NK-92 (cell line): Measurements from ENCODE around the gene DNAH8.
"Not testable (repeated sequence)": the region's sequence is repeated elsewhere in the genome, so short reads cannot be mapped to it uniquely, and the experiment has no call there.

ENCODE experiments used
- DNase-seq: peaks from one replicate; lab custom pipeline; 2025; ENCODE audit not compliant: unreplicated experiment; lab: John Stamatoyannopoulos, UW

Gene DNAH8

DNA sequence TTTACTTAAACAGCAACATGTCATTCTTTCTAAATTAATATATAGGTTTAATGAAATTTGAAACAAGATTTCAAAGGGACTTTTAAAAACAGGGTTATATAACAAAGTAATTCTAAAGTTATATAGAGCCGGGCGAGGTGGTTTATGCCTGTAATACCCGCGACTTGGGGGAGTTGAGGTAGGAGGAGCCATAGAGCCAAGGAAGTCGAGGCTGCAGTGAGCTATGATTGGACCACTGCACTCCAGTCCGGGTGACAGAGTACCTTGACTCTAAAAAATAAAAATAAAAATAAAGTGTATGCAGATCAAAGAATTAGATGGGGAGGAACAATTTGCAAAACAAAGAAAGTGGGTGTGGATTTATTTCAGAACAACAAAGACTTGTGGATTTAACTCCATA lies 182.4 kb downstream of the DNAH8 start:
- DNase-seq: no peak

DNA sequence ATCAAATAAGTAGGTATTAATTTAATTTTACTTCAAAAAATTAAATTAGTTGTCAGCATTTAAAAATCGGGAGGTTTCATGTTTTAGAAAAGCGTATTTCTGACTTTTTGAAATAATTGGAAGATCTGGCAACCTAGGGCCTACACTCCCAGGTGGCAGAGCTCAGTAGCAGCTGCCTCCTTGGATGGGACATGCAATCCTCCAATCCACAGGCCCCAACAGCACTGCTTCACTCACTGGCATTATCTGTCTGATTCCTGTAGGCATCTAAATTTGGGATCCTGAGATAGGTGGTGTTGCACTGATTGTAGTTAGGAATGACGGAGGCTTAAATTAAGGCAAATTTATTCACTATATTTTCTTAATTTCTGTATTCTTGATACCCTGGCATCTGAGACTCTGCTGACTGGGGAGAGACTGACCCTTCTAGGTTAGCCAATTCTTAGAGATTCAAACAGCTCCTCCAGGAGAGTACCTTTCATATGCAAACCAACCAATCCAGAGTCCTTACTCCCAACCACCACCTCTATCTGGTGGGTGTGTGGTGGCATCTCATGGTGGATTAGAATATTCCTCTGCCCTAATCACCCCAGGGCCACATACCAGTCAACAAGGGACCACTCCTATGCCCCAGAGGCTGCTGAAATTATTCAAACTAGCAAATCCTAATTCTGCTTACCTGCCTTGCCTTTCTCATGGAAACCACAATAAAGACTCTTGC lies 186.9 kb downstream of the DNAH8 start:
- no peak for DNase-seq

DNA sequence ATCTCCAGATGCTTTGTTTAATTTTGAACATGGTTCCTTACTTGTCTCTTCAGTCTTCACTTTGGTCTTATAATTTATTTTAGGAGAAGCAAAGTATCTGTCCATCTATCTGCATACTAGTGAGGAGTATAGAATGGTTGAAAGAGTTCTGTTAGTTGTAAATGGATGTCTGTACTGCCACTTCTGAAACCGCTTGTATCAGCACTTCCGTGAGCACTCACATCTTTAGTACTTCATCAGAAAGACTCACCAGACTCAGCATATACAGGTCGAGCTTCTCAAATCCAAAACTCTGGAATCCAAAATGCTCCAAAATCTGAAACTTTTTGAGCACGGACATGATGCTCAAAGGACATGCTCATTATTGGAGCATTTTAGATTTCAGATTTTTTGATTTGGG lies 191.5 kb downstream of the DNAH8 start:
- DNase-seq: no peak

DNA sequence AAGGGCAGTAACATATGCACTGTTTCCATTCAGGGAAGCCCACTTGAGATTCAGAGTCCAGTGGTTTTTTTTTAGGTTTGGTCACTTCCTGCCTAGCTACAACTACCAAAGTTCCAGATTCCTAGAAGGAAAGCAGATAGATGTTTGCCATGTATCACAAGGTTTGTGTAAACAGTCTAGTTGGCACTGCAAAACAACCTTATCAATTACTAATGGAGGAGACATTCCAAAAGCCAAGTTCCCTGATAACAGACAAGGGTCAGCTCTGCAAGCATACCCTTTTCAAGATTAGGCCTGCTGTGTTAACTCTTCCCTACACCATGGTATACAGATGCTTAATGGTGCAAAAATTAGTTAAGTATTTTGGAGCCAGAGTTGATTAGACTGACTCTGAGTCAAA lies 192.2 kb downstream of the DNAH8 start:
- no peak for DNase-seq

DNA sequence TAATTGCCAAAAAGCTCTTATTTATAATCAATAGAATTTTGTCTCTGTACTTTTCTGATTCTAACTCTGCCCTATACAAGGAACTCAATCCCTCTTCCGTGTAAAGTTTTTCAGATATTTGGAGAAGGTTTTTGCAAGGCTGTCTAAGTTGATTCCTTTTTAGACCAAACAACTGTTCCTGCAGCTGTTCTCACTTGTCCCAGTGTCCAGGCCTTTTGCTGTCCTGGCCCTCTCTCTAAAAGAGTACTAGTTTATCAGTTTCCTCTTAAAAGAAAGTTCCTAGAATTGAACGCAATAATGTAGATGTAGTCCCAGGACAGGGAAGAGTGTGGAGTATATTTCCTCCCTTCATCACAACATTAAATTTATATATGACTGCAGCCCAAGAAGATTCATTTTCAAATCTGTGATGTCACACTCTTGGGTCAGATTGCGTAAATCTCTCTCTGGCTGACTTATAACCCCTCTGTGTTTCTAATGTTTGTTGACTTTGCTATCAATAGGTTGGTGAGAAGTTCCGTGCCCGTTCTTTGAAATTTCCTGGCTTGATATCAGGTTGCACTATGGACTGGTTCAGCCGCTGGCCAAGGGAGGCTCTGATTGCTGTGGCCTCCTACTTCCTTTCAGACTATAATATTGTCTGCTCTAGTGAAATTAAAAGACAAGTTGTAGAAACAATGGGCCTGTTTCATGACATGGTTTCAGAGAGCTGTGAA lies 194.1 kb downstream of the DNAH8 start:
- no peak for DNase-seq

DNA sequence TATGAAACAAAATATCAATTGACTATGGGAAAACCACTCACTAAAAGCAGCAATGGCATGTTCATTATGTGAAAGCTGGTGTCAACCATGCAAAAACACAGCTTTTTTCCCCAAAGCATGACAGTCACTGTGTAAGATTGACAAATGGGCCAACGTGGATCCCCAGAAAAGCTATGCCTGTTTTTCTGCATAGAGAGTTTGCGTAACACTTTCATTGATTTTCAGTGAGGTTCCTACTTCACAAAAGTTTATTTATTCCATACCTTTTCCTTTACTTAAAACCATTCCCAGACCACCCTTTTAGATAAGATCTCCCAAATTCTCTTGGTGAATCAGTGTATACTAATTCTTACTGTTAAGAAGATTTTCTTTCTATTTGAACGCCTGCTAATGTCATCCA lies 195.1 kb downstream of the DNAH8 start:
- DNase-seq: no peak

DNA sequence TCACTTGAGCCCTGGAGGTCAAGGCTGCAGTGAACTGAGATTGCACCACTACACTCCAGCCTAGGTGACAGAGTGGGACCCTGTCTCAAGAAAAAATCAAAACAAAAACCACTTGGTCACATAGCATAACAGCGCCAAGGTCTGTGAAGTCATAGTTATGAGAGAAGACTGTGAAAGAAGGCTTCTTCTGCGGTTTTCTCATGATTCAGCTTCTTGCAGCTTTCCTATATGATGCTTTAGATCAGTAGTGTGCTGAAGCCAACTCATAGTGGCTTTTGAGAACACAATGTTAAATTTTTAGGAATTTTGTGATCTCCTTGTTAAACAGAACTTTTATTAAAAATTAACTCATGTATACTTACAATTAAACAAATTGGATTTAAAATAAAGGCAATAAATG lies 197.3 kb downstream of the DNAH8 start:
- no peak for DNase-seq

DNA sequence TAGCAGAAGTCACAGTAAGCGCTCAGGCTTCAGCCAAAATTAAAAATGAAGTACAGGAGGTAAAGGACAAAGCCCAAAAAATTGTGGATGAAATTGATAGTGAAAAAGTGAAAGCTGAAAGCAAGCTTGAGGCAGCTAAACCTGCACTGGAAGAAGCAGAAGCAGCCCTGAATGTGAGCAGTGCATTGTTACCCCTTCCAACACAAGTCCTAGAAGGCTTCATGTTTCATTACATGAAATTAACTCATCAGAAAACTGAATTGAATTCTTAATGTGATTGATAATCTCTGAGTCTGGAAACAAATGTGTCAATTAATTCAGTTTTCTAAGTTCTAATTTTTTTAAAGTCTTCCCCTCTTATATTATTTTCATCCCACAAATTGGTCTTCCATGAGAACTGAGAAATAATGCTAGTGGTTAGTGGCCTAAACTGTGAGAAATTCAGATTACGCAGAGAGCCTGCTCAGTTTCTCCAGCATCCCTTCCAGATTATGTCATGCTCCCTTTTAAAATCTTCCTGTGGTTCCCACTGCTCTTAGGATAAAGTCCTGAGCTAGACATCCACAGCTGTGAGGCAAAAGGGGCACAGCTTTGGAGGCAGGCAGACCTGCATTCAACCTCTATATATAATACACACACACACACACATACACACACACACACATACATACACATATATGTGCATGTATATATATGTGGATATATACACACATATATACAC lies 200.3 kb downstream of the DNAH8 start:
- no peak for DNase-seq

DNA sequence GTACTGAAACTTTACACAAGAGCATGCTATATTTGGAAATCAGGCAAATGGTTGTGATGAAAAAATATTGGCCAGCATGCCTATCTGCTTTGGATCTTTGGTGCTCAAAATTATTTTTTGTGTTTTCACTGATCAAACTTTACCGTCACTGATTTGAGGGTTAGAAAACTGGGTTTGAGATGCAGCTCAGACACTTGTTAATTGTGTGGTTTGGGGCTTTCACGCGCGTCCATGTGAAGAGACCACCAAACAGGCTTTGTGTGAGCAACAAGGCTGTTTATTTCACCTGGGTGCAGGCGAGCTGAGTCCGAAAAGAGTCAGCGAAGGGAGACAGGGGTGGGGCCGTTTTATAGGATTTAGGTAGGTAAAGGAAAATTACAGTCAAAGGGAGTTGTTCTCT lies 206.4 kb downstream of the DNAH8 start:
- not testable (repeated sequence) for DNase-seq

DNA sequence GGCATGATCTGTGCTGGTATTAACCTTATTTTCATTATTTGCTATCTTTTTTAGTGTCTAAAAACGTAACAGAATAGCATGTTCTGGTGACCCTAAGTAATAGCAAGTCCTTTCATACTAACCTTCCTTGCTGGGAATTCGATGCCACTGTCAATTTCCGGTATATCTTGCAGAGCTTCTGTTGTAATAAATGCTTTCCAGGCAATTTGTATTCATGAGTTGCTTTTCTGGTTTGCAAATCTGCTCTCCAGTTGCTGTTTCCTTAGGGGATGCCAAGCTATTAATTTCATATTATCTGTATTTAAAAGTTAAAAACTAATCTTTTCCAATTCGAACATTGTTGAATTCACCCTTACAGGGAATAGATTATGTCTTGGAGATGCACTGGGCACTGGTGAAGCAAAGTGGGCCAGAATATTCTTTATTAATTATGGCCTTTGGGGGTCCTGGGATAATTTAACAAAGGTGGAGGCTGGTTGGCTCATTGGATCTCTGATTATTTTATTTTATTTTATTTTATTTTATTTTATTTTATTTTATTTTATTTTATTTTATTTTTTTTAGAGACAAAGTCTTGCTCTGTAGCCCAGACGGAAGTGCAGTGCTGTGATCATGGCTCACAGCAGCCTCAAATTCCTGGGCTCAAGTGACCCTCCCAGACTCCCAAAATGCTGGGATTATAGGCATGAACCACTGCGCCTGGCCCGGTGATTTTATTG lies 209.8 kb downstream of the DNAH8 start:
- DNase-seq: no peak

DNA sequence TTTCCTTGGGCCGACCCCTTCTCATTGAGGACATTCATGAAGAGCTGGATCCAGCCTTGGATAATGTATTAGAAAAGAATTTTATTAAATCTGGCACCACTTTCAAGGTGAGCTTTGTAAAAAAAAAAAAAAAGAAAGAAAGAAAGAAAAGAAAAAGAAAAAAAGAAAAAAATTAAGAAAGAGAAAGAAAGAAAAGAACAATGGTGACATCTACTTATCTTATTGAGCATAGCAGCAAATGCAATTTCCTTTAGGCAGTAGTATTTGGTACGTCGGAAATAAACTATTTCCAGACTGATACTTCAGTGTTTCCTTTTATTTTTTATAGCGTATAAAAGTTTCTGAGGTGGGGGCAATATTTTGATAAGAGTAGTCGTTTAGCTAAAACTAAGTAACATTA lies 214.4 kb downstream of the DNAH8 start:
- DNase-seq: no peak

DNA sequence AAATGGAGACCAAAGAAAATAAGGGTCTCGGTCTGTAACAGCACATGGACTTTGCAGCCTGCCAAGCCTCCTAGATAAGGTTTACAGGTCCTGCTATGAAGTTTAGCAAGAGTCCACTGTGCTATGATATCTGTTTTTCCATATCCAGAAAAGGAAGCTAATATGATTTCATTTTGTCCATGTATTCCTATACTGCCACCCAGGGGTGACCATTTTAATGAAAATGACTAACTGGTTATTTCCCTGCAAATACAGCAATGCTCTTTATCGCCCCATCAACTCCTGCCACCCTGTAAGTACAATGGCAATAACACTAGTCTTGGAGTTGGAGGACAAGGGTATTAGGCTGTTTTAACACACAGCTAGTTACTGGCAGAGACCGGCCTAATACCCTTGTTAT lies 218.3 kb downstream of the DNAH8 start:
- DNase-seq: no peak

DNA sequence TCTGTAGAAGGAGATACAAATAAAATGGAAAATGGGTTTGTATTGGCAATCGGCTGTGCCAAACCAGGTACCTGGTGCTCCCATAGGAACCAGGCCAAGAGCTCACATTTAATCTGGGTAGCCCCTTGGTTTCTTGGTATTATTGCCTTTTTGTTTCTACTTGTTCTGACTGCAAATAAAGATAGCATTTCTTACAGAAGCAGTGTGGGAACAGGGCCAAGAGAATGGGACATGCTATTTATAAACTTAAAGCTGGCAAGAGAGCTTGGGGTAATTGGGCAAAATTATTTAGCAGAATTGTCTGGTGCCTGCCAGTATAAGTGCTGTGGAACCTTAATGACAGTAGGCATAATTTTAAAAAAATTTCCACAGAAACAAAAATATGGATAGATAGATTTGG lies 219.9 kb downstream of the DNAH8 start:
- no peak for DNase-seq

DNA sequence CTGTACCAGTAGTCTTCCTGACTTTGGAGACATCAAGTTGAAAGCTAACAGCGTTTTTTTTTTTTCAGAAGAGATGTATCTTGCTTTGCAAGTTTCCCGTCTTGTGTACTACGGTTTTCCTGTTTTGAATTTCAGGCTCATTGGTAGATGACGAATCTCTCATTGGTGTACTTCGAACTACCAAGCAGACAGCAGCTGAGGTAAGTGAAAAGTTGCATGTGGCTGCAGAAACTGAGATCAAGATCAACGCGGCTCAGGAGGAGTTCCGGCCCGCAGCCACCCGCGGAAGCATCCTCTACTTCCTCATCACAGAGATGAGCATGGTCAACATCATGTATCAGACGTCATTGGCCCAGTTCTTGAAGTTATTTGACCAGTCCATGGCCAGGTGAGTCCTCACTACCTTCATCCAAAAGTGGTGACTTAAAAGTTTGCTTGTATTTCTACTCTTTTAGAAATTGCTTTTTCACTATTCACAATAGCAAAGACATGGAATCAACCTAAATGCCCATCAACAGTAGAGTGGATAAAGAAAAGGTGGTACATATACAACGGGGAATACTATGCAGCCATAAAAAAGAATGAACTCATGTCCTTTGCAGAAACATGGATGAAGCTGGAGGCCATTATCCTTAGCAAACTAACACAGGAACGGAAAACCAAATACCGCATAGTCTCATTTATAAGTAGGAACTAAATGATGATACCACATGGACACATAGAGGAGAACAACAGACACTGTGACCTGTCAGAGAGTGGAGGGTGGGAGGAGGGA lies 222.9 kb downstream of the DNAH8 start:
- DNase-seq: no peak

DNA sequence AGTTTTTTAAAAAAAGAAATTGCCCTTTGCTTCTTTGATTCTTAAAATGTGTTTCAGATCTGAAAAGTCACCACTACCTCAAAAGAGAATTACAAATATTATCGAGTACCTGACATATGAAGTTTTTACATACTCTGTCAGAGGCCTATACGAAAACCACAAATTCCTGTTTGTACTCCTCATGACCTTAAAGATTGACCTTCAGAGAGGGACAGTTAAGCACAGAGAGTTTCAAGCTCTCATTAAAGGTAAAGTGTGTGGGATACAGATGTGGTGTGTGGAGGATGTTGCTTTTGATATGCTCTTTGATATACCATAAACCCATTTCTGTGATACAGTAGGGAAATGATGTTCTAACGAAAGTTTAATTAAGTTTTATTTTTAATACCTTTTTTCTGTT lies 223.6 kb downstream of the DNAH8 start:
- DNase-seq: no peak

DNA sequence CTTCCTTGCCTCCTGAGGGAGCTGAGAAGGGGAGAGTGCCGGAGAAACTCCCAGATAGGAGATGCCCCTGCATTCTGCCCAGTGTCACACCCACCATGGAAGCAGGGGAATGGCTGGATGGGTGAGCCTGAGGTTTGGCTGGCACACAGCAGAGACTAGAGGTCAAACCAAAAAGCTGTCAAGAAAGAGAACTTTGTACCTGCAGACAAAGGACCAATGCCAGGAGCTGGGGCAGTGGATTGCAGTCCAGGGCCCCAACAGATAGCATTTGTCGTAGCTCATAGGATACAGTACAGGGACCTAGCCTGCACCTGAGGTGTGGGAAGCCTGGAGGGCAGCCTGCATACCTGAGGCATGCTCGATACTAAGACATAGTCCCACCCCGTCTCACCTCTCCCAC lies 227.3 kb downstream of the DNAH8 start:
- no peak for DNase-seq

DNA sequence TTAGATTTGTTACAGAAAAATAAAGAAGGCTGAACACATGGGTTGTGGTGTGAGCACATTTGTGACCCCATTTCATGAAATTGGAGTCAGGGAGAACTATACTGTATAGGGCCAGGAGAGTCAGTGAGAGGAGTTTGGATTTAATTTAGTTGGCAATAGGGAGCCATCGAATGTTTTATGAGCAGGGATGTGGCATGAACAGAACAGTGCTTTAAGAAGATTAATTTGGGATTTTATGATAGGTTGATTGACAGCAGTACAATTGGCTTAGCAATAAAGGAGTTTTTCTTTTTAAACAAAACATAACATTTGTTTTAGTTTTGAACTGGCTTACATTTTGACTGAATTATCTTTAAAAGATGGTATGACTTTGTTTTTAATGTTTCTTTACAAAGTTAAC lies 227.9 kb downstream of the DNAH8 start:
- no peak for DNase-seq

DNA sequence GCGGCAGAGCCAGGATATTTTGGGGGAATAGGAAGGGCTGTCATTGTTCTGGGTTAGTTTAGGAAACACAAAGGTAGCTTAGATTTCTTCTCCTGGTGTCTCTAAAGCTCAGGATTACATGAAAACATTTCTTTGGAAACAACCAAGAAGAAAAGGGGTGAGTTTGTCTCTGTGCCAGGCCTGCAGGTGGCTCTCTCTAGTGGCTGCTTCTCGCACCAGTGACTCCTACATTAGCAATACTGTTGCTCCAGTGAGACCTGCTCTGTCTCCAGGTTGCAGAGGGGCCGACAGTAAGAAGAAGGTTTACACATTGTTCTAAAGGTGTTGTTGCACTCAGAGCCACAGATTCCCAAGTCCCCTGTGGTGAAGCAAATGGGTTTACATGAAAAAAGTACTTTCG lies 228.9 kb downstream of the DNAH8 start:
- no peak for DNase-seq

DNA sequence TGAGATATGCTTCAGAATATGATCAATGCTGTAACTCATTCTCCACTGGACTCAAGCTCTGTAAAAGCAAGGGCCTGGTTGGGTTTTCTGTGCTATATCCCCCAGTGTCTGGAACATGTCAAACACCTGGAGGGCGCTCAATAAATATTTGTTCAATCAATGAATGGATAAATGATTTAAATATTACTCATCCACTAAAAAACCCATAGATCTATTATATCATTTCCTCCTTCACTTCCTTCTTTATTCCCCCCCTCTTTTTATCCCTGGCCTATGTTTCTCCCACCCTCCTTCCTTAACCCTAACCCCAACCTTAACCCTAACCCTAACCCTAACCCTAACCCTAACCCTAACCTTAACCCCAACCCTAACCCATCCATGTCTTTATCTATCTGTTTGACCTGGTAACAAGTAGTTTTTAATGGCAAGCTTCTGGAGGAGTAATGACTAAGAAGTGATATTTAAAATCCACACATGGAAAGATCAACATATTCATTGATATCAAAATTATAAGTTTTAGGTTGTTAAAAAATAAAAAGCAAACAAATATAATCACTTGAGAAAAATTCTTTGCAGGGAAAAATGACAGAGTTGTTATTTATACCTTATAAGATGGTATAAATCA lies 229.7 kb downstream of the DNAH8 start:
- DNase-seq: no peak

DNA sequence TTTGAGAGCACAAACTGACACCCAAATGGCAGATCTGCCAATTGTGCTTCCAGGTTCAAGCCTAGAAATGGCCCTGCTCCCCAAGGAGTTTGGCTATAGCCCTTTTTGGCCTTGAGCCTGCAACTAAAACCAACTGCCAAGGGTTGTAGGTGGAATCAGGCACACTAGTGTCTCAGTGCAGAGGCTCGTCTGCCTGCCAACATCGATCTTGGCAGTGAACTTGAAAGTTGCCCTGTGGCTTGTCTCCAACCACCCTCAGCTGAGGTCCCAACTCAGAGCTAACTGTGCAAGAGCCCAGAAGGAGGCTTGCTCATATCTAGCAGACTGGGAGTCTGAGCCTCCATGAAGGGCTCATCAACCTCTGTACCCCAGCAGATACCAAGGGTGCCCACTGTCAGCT lies 240.8 kb downstream of the DNAH8 start:
- DNase-seq: no peak
